ENCODE measurements around the gene MYO3B.

The MYO3B gene

DNA sequence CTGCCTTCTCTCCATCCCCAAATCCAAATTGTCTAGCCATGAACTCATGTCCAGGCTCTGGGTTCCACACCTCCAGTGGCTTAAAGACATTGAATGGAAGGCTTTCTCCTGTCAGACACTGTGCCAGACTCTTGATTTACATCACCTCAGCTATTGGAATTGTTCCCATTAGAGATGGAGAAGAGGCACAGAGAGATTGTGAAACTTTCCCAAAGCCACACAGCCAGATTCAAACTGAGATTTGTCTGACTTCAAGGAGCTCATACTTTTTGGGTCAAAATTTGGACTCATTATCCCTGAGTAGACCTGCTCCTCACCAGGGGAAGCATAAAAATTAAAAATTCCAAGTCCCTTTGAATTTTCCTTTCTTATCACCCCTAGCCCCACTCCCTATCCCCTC, 18.9 kb upstream of the MYO3B start:
- in situ Hi-C loops (cut with MboI; ENCODE audit: low sequenced_read_pairs): no loop called here

DNA sequence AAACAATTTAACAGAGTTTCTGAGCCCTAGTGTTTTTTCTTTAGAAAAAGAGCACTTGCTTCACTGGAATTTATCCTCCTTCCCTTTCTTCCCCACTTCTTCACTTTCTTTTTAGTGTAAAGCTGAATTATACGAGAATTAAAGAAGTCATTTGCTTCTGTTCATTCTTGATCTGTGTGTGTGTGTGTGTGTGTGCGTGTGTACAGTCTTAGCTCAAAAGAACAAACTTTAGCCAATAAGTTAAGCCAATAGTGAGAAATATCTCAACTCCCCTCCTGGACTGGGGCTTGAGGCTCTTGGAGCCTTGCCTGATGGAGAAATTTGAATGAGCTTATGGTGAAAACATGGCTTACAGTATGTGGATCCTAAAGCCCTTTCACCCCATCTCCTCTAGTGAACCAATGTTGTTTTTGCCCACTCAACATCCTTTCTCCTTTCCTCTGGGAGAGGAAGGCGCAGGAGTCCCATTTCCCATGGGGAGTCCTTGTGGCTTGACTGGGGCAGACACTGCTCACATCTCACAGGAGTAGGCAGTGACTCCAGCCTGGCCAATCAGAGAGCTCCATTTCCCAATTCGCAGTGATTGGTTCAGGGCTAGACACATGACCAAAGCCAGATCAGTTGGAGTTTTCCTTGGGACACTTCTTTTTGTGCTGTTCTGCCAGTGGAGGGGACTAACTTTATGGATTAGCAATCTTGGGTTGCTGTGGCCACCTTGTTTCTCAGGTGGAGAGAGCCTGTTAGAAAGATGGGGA, 16.3 kb upstream of the MYO3B start:
- in situ Hi-C loops (cut with MboI; ENCODE audit: low sequenced_read_pairs): no loop called here

DNA sequence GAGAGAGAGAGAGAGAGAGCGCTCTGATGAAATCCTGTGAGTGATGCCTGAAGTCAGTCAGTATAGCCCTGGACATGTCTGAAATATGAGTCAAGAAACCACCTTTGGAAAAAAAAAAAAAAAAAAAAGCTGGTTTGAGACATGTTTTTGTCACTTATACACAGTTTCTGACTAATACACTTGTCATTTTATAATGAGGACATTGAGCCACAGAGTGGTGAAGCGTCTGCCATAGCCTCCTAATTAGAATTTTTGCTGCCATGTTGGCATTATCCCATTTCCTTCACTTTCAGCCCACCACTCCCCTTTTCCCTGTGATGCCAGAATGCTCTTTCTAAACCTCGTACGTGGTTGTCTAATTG, 15.7 kb upstream of the MYO3B start:
- in situ Hi-C loops (cut with MboI; ENCODE audit: low sequenced_read_pairs): no loop called here

DNA sequence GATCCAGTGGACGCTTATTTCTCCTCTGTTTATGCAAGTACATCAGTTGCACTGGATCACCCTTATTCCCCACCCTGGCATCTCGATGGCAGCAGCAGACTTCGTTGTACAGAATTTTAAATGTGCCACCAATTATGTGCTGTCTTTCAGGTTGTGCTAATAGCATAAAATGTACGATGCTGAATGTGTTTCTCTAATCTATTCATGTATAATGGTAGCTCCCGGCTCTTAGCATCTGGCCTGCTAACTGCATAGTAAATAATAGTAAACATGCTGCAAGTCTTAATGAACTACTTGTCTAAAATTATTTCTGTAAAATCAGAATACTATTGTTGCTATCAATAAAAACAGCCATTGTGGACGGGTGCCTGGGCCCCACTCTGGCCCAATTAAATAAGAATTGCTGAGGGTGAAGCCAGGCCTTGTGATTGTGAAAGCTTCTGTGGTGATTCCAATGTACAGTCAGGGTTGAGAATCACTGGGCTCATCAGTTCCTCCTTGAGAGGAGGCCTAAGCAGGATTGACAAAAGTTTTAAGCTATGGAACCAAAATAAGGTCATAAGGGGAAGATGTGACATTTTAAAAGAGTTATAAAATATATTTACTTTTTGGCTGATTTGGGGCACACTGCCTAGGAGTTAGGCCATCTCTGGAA, 14.4 kb upstream of the MYO3B start:
- in situ Hi-C loops (cut with MboI; ENCODE audit: low sequenced_read_pairs): no loop called here

DNA sequence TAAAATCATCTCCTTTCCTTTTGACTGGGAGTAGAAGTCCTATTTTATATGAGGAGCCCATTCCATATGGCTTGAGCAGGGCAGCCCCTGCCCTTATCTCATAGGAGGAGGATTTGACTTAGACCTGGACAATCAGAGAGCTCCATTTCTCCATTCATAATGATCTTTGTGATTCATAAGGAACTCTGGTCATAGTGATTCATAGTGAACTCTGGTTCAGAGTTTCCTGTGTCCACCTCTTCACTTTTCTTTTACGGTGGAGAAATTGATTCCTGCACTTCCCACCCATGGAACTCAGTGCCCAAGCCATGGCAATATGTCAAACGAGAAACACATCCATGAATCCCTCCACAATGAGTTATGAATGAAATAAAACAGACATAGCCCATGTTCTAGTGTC, 12.8 kb upstream of the MYO3B start:
- in situ Hi-C loops (cut with MboI; ENCODE audit: low sequenced_read_pairs): no loop called here

DNA sequence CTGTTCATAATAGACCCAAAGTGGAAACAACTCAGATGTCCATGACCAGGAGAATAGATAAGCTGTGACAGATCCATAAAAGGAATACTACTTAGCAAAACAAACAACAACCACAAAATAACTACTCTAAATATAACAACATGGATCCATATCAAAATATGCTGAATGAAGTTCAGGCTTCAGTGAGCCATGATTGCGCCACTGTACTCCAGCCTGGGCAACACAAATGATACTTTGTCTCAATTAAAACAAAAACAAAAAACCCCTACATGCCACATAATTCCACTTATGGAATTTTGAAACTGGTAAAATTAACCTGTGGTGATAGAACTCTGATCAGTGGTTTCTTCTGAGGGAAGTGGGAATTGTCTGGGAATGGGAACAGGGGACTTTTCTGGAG, 11.2 kb upstream of the MYO3B start:
- in situ Hi-C loops (cut with MboI; ENCODE audit: low sequenced_read_pairs): no loop called here

DNA sequence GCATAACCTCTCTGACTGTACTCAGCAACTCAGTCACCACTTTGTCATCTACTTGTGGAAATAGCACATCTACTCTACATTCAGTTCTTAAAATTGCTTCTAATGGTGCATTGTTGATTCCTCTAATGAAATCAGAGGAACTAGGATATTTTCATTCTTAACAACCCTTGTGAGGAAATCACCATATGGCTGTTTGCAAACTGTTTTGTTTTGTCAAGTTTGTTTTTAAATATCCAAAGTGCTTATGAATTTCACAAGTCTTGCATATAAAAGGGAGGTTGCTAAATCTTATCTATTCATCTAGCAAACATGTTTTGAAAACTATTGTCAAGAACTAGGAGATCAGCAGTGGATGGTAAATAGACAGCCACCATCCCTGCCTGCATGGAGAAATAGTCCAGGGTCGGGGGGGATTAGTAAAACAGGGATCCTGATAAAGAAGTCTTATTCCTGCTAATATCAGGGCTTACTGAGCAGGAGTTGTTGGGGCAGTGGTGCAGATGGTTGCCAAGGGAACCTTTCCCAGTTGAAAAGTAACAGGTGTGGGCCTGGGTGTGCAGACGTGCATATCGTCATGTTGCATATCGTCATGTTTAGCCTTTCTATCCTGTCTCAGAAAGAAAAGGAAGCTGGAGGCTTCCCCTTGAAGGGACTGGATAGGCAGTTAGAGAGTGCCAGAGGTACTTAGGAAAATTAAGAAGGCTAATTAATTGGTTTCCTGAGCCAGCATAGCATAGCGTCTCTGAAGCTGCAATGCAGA, 7.5 kb upstream of the MYO3B start:
- in situ Hi-C loops (cut with MboI; ENCODE audit: low sequenced_read_pairs): no loop called here

DNA sequence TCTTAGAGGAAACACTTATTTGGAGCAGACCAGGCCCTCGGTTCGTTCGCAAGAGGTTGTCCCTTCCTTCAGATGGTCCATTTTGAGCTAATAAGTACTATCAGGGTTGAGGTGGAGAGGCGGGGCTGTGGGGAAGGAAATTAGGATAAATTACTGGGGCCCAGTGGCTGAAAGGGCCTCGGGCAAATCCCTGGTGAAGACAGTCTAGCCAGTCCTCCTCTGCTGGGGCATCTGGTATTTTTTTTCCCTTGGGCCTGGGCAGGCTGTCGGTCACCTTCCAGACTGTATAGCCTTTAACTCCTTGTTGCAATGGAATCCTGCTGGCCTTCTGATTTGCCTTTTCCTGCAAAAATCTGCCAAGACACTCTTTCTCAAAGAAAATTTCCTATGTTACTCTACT, 1.7 kb upstream of the MYO3B start:
- in situ Hi-C loops (cut with MboI; ENCODE audit: low sequenced_read_pairs): no loop called here

DNA sequence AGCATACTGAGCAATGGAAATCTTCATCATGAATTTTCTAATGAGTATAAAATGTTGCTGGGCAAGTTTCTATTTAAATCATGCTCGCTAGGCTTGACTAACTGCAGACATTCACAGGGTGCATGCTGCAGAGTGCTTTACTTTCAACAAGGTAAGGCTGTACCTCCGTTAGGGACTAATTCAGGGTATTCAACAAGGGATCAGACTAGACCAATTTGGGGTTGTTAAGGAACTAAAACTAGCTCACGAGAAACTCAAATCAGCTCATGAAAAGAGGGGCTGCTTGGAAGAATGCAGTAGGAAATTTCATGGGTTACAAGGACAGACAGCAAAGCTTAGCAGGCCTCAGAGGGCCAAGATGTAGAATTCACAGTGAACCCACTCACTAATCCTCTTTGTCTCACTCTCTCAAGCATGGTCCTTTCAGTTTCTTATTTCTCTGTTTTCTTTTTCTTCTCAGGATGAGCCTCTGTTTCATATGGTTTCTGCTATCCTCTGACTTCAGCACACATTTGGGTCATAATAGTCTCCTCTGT, 2.2 kb downstream of the MYO3B start:
- in situ Hi-C loops (cut with MboI; ENCODE audit: low sequenced_read_pairs): no loop called here

DNA sequence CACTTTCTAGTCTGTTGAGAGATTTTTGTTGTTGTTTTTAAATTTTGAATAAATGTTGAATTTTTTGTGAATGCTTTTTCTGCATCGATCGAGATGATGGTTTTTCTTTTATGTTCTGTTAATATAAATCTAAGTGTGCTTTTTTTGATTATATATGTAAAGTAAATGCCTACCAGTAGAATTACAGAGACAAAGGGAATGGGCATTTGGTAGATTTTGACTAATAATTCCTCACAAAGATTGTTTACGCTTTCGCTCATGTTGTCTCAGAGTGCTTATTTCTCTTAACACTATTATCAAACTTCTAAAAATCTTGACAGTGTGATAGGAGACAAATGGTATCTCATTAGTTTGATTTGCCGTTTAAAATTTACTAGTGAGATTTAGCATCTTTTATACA, 3.7 kb downstream of the MYO3B start:
- in situ Hi-C loops (cut with MboI; ENCODE audit: low sequenced_read_pairs): no loop called here

DNA sequence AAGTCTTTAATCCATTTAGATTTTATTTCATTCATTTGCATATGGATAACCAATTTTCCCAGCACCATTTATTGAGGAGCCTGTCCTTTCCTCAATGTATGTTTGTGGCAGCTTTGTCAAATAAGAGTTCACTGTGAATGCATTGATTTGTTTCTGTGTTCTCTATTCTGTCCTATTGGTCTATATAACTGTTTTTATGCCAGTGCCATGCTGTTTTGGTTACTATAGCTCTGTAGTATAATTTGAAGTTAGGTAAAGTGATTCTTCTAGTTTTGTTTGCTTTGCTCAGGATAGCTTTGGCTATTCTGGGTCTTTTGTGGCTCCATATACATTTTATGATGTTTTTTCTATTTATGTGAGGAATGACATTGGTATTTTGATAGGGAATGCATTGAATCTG, 7.4 kb downstream of the MYO3B start:
- in situ Hi-C loops (cut with MboI; ENCODE audit: low sequenced_read_pairs): no loop called here

DNA sequence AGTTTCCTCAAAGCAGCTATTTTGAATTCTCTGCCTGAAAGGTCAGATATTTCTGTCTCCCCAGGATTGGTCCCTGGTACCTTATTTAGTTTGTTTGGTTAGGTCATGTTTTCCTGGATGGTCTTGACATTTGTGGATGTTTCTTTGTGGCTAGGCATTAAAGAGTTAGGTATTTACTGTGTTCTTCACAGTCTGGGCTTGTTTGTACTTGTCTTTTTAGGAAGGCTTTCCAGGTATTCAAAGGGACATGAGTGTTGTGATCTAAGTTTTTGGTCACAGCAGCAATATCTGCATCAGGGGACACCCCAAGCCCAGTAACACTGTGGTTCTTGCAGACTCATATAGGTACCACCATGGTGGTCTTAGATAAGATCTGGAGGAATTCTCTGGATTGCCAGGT, 11.8 kb downstream of the MYO3B start:
- in situ Hi-C loops (cut with MboI; ENCODE audit: low sequenced_read_pairs): no loop called here

DNA sequence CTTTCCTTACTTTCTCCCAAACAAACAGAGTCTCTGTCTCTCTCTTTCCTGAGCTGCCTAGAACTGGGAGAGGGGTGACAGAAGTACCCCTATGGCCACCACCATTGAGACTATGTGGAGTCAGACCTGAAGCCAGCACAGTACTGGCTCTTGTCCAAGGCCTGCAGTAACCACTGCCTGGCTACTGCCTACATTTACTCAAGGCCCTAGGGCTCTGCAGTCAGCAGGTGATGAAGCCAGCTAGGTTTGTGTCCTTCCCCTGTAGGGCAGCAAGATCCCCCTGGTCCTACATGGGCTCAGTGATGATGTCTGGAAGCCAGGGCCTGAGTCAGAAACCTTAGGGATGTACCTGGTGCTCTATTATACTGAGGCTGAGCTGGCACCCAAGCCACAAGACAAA, 12.2 kb downstream of the MYO3B start:
- in situ Hi-C loops (cut with MboI; ENCODE audit: low sequenced_read_pairs): no loop called here

DNA sequence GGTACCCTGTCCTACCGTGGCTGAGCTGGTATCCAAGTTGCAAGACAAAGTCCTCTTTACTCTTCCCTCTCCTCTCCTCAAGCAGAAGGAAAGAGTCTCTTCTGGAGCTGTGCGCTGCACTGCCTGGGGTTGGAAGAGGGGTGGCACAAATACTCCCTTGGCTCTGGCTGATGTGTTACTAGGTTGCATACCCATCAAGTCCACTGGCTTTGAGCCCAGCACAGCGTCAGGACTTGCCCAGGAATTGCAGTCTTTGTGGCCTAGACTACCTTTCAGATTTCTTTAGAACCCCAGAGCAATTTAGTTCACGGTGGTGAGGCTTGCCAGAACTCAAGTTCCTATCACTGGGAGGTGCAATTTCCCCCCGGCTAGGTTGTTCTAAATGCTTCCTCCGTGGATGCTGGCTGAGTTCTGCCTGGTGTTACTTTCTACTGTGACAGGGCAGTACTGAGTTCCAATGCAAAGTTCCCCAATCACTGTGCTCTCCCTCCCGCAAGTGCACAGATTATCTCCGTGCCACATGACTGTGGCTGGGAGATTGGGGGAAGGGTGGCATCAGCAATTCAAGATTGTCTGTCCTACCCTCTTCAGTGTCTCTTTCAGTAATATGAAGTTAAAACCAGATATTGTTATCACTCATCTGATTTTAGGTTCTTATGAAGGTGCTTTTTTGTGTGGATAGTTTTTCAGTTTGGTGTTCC, 13.4 kb downstream of the MYO3B start:
- in situ Hi-C loops (cut with MboI; ENCODE audit: low sequenced_read_pairs): no loop called here

DNA sequence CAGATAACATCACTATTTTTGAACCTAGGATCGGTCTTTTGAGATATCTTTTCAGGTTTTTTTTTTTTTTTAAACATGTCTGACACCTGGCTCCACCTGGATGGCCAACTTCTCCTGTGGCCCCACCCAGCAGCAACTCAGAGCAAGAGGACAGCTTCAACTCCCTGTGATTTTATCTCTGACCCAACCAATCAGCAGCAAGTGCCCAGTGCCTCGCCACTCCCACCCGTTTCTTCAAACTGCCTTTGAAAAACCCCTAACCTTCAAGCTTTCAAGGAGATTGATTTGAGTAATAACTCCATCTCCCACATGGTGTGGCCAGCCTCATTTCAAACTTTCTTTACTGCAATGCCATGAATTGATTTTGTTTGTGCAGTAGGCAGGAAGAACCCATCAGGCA, 19.0 kb downstream of the MYO3B start:
- in situ Hi-C loops (cut with MboI; ENCODE audit: low sequenced_read_pairs): no loop called here

DNA sequence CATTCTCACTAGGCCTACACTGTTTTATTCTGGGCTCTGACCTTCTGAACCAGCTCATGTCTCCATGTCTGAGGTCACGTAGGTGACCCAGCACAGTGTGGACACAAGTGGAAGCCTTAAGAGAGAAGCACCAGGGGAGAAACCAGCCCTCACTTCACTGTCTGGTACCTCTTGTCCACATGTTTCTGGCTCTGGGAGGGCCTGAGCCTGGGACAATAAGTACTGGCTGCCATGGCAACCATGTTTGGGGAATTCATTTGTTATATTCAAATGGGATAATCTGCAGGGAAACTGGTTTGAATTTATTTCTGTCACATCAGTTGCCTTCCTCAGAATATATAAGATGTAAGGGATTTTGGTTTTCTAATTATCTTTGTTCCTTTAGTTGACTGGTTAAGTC, 23.3 kb downstream of the MYO3B start:
- in situ Hi-C loops (cut with MboI; ENCODE audit: low sequenced_read_pairs): no loop called here

DNA sequence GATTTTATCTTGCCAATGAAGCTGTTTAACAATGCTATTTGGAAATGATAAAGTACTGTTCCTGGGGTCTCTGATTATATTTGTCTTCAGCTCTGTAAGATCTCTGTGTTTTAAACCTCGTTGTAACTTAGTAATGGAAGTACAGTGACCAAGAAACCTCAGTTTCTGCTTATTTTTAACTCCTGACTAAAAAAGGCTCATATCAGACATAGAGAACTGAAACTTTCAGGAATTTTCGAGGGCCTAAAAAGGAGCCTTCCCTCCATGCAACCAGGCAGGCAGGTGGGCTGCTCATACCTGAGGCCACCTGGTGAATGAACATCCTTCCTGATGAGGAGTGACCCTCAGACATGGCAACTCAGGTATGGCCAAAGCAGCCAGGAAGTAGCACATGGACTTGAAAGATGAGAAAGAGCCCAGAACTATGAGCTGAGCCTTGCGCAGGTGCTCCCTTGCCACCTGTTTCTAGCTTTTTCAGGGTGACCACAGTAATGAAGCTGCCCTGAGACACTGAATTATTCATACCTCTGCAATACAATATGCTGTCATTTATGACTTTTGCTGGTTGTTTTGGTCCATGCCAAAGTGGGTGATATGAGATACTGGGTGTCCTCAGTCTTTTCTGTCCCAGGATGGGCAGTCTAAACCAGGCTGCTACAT, 23.9 kb downstream of the MYO3B start:
- in situ Hi-C loops (cut with MboI; ENCODE audit: low sequenced_read_pairs): no loop called here

DNA sequence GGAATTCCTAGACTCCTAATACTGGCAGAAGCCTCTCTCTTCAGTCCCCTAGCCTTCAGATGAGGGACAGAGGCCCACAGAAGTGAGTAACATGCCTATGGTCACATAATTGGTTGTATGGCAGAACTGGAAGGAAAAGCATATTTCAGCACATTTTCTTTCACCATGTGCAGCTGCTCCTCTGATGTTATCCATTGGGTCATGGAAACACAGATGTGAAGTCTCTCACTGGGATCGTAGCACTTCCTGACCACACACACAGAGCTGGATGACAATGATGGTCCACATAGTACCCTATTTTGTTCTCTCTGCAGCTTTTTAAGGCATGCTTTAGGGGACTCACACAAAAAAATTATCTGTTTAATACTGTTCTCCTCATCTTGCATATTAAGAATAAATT, 24.5 kb downstream of the MYO3B start:
- in situ Hi-C loops (cut with MboI; ENCODE audit: low sequenced_read_pairs): no loop called here

DNA sequence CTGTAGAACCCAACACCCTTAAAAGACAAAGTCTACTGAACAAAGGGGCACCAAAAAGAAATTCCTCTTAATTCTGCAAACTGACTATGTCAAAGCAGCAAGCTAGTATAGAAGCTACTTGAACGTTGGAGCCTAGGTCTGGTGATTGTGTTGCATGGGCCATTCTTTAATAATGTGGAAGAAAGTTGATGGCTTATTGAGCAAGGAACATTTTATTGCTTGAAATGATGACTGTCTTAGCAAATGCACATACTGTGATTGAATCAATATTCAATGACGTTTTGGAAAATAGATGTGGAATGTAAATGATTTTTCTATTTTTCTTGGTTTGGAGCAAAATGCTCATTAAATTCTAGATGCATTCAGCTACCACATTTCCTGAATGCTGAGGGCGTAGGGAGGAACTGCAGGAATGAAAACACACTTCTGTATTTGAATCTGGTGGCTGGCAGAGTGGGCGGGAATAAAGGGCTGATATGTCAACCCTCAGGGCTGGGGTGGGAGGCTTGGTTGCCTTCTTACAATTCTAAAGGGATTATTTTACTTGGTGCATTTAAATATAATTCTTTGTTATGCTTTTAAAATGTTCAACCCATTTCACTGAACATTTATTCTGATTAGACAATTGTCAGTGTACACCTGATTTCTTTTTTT, 26.5 kb downstream of the MYO3B start:
- in situ Hi-C loops (cut with MboI; ENCODE audit: low sequenced_read_pairs): no loop called here

DNA sequence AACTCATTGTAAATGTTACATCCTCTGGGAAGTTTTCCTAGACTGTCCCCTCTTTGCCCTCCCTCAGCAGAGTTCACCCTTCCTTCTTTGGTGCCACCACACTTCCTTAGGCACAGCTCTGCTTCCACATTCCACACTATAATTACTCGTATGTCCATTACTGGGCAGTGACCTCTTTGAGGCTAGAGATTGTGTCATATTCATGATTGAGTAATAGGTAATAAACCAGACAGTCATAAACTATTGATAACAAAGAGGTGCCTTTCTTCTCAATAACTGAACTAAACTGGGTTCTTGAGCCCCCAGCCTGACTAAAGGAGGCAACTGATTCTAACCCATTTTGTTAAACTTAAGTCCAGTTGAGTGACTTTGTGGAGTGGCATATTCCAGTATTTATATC, 28.3 kb downstream of the MYO3B start:
- in situ Hi-C loops (cut with MboI; ENCODE audit: low sequenced_read_pairs): no loop called here

All from HL-60/S4 (cell line).